Forelimb muscle (tissue), 1 donor: Measurements from ENCODE around the gene SELENOM. TPM values are rescaled to one million over a fixed set of nuclear protein-coding genes. Genes with fewer than 3 reads are reported as not detected.
"Not testable (repeated sequence)": the region's sequence is repeated elsewhere in the genome, so short reads cannot be mapped to it uniquely, and the experiment has no call there.

Experiments
- DNase-seq: peaks from one replicate; pipeline ENCODE4 v3.0.0-alpha.2; 2013; ENCODE audit warnings: low read depth
- polyA plus RNA-seq: library from polyadenylated mRNA; unstranded; fragments of 120-200 nt; gene quantifications from one replicate; pipeline ENCODE4 v1.2.1, GENCODE V29; 2013; ENCODE audit not compliant: insufficient read length

SELENOM gene
- polyA plus RNA-seq, 1 donor = 18.8 TPM

- DNase-seq = no peak
Observed at GRCh38 chr22:31133911-31134310, 26.5 kb upstream of the SELENOM start.

DNA sequence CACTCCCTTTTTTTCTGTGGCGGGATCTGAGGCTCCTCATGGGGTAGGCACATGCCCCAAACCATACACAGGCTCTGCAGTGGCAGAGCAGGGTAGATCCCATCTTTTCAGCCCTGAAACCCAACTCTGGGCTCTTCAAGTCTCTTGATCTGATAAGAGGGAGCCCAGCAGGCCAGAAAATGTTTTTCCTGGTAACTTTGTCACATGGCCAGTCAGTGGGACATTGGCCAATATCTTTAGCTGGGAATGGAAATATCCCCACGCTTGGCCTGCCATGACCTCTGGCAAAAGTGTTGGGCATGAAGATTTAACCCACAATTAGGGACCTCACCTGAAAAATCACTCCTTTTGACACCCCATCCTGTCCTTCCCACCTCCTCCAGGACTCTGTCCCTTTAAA lies 23.5 kb upstream of the SELENOM start:
- DNase-seq = no peak

DNA sequence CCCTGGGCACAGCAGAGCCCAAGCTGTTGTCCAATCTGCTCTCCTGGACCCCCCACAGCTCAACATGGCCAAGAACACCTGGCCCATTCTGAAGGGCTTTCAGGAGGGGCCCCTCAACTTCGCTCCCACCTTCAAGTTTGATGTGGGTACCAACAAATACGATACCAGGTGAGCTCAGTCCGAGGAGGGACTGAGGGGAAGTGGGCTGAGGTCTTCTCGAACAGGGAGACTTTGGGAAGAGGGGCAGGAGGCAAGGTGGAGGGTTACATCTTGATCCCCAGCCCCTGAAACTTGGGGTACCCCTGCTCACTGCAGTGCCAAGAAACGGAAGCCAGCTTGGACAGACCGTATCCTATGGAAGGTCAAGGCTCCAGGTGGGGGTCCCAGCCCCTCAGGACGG lies 20.8 kb upstream of the SELENOM start:
- DNase-seq = no peak

DNA sequence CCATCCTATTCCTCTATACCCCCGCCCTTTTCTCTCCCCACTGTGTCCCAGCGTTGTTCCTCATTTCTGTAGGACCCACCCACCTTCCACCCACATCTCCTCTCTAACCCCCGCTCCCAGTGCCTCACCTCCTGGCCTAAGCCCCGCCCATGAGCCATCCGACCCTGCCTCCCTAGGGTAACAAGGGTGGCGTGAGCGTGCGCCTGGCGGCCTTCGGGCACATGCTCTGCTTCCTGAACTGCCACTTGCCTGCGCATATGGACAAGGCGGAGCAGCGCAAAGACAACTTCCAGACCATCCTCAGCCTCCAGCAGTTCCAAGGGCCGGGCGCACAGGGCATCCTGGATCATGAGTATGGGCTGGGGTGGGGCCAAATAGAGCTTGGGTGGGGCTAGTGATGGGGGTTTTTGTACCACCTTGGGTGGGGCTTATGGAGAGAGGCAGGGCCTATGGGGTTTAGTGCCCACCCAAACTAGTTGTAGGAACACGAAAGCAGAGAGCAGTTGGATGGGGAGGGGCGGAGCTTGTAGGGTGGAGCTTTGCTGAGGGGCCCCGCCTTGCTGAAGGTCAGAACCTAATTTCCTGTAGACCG lies 19.9 kb upstream of the SELENOM start:
- DNase-seq = no peak

- no peak for DNase-seq
Observed at GRCh38 chr22:31126869-31127175, 19.5 kb upstream of the SELENOM start.

DNA sequence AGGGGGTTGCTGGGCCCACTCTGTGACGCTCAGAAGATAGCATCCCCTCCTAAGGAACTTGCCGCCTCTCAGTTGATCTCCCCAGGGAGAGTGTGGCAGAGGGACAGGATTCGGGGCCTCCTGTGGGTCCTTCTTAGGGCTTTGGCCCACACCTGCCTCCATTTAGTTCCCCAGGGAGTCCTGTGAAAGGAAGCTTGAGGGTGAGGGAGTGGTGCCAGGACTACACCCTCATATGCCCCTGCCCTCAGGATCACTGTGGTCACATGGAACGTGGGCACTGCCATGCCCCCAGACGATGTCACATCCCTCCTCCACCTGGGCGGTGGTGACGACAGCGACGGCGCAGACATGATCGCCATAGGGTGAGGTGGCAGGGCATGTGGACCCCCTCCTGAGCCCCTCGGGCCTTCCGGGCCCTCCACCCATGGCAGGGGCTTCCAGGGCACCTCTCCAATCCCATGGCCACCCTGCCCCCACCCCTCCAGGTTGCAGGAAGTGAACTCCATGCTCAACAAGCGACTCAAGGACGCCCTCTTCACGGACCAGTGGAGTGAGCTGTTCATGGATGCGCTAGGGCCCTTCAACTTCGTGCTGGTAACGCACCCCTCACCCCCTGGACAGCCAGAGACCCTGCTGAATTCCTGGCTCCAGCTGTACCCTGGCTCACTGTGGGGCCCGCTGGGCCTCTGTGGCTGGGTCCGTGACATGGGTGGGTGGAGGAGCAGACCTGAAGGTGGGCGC lies 18.9 kb upstream of the SELENOM start:
- no peak for DNase-seq

DNA sequence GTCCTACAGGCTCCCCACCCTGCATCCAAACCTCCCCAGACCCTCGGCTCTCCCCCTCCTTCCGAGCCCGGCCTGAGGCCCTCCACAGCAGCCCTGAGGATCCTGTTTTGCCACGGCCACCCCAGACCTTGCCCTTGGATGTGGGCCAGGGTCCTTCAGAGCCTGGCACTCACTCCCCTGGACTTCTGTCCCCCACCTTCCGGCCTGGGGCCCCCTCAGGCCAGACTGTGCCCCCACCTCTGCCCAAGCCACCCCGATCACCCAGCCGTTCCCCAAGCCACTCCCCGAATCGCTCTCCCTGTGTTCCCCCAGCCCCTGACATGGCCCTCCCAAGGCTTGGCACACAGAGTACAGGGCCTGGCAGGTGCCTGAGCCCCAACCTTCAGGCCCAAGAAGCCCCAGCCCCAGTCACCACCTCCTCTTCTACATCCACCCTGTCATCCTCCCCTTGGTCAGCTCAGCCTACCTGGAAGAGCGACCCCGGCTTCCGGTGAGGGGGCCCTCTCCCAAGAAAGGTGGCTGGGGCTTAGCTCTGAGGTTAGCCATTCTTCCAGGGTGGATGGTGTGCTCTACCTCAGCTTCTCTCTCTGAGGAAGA lies 18.3 kb upstream of the SELENOM start:
- no peak for DNase-seq

DNA sequence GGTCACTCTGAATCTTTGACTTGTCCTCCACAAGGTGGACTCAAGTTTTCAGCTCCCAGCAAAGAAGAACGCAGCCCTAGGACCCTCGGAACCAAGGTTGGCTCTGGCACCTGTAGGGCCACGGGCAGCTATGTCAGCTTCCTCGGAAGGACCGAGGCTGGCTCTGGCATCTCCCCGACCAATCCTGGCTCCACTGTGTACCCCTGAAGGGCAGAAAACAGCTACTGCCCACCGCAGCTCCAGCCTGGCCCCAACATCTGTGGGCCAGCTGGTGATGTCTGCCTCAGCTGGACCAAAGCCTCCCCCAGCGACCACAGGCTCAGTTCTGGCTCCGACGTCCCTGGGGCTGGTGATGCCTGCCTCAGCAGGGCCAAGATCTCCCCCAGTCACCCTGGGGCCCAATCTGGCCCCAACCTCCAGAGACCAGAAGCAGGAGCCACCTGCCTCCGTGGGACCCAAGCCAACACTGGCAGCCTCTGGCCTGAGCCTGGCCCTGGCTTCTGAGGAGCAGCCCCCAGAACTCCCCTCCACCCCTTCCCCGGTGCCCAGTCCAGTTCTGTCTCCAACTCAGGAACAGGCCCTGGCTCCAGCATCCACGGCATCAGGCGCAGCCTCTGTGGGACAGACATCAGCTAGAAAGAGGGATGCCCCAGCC lies 17.6 kb upstream of the SELENOM start:
- no peak for DNase-seq

- no peak for DNase-seq
Observed at GRCh38 chr22:31124290-31124689, 16.9 kb upstream of the SELENOM start.

DNA sequence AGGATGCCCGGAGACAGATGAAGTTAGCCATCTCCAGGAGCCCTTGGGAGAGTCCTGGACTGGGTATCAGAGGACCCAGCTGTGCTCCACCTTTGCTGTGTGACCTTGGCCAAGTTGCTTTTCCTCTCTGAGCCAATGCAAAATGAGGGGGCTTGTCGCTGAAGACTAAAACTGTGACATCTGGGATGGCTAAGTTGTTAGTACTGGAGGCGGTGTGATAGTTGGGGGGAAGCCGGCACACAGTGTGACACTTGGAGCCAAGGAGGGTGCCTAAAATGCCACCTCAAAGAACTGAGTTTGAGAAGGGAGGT lies 15.9 kb upstream of the SELENOM start:
- DNase-seq = no peak

DNA sequence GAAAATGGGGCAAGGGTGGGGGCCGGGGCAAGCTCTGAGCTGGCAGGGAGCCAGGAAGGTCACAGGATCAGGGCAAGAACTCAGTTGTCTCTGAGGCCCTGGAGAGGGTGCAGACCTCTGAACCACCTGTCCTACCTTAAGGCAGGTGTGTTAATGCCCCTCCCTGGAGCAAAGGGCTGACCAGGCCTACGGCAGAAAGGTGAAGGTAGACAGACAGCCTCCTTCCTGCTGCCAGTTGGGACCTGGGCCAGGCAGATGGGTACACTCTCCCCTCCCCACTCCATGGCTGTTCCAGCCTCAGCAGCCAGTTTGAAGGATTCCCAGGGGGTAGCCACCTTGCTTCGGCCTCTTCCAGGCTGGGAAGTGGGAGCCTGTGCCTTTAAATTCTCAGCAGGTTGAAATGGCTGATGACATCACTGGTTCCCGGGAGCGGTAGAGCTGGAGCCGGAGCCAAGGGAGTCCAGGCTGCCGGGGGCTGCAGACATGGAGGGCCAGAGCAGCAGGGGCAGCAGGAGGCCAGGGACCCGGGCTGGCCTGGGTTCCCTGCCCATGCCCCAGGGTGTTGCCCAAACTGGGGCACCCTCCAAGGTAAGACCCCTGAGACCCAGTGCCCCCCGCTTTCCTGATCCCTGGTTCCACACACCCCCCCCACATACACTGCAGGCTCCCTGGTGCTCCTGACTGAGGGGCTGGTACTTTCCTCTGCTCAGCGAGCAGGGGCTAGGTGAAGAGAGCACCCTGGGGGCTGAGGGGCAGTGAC lies 15.3 kb upstream of the SELENOM start, which contains the start of gene INPP5J:
Gene INPP5J, plus strand, starts transcription at position 435 of the 760 bp plus-strand sequence. Its CDS starts 49 bp downstream, at position 484.
- no peak for DNase-seq

DNA sequence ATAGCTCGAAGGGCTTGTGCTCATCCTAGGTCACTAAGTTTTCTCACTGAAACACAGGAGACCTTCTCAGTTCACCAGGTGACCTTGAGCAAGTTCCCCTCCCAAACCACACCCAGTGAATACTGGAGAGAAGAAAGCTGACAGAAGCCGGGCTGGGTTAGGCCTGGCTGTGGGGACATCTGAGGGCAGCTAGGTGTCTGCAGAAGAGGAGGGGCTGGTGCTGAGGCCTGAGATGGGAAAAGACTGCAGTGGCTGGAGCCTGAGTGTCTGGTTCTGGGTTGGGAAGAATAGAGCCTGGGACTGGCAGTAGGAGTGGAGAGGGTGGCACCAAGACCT lies 14.8 kb upstream of the SELENOM start:
- no peak for DNase-seq

DNA sequence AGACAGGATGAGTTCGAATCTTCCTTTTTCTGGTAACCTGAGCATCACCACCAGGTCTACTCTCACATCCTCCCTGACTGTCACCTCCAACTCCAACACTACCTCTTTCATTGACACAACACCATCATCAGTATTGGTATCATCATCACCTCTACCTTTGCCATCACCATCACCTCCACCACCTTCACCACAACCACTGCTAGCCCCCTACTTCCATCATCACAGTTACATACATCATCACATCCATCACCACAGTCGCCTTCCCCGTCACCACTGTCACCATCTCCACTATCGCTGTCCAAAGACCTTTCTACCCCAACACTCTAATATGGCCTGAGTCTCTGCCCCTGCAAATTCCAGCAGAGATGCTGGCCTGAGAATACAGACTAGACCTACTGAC lies 14.0 kb upstream of the SELENOM start:
- no peak for DNase-seq

DNA sequence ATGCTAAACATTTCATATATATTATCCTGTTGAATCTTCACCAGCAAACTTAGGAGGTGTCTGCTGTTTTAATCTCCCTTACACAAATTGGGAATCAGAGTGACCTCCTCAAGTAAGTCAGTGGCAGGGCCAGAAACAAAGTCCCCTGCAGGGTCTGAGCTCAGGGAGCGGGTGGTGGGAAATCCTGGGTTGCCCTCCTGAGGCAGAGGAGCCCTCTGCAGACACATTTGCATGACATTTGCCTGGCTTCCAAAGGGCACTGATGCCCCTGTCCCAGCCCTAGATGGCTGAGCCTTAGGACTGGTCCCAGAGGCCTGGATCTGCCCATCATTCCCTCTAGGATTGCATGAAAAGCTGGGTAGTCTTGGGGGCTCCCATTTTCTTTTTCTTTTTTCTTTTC lies 13.3 kb upstream of the SELENOM start:
- DNase-seq = no peak

GRCh38 chr22:31120230-31120629 lies 12.9 kb upstream of the SELENOM start:
- no peak for DNase-seq

- DNase-seq = no peak
Observed at GRCh38 chr22:31119026-31119717, 11.8 kb upstream of the SELENOM start.

DNA sequence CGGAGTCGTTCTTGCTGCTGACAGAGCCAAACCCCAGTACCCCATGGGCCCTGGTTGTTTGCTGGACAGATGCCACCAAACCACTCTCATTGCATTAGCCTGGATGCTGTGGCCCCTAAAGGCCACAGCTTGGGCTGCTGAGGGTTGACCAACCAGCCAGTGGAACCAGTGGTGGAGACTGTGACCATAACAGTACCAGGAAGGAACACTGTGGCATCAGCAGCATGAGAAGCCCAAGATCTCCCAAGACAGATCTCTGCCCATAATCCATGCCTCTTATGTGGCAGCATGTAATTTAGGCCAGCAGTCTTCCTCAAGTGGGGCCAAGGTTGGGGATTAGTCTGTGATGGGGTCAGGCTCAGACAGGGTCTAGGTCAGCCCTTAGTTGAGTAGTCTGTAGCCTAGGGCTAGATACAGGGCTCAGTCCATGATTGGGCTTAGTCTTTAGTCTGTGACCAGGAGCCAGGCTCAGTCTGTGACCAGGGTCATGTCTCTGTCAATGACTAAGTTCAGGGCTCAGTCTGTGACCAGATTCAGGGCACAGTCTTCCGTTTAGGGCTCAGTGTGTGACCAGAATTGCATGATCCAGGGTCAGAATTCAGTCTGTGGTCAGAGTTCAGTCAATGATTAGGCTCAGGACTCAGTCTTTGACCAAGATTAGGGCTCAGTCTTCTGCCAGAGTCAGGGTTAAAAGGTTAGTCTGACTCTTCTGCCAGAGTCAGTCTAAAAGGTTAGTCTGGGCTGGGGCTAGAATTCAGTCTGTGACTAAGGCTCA lies 10.9 kb upstream of the SELENOM start:
- DNase-seq = no peak

GRCh38 chr22:31112547-31113091 lies 5.3 kb upstream of the SELENOM start:
- not testable (repeated sequence) for DNase-seq

DNA sequence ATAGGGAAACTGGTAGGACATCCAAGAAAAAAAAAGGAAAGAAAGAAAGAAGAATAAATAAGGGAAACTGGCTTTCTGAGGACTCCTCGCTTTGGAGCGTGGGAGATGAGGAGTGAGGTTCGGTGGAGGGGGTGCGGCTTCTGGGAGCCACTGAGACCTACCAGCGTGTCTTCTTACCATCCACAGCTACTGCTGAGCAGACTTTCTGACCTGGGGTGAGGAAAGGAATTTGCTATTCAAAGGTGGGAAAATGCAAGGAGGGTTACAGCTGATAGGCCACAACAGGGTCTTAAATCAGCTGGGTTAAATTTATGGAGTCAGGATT lies 488 bp upstream of the SELENOM start:
- DNase-seq = no peak

GRCh38 chr22:31106731-31107177 lies 614 bp downstream of the SELENOM start:
- DNase-seq = no peak
